GM18951 (cell line): ENCODE results near the gene CERK.

Source experiments
- POLR2A ChIP-seq: IDR thresholded peaks from 4 replicates; pipeline ENCODE4 v1.6.1; 2011; ENCODE audit warnings: mild to moderate bottlenecking; ENCODE audit not compliant: insufficient read length, insufficient read depth; ENCODE audit errors: extremely low read depth
- in situ Hi-C: fragments of 300-500 bp; cut with MboI; formaldehyde crosslinking; loops from one replicate; pipeline ENCODE4 v1.12.0; 2022; ENCODE audit warnings: low sequenced_read_pairs, mixed read lengths, inconsistent platforms; ENCODE audit not compliant: unreplicated experiment

CERK gene

DNA sequence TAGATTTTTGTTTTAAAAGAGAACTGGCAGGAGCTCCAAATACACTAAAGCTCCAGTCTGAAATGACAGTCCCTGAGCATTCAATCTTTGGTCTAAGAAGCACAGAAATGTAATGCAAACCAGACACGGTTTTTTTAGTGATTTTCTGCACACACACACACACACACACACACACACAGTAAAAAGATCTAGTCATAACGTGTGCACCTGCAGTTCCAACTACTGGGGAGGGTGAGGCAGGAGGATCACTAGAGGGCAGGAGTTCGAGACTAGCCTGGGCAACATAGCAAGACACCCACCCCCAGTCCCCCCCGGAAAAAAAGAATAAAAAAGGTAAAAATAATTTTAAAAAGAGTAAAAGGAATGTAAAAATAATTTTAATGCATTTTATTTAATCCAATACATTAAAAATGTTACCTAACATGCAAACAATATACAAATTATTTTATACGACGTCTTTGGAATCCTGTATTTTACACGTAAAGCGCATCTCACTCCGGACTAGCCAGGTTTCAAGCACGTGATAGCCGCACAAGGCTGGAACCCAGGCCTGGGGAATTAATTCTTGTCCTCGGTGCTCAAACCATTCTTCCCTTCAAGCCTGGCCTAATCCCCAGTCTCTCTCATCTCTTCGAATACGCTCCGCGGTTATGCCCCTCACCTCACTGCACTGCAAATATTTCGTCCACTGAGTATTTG, 23.6 kb upstream of the CERK start:
- TF ChIP-seq POLR2A: no peak
- in situ Hi-C loops: no loop called here

DNA sequence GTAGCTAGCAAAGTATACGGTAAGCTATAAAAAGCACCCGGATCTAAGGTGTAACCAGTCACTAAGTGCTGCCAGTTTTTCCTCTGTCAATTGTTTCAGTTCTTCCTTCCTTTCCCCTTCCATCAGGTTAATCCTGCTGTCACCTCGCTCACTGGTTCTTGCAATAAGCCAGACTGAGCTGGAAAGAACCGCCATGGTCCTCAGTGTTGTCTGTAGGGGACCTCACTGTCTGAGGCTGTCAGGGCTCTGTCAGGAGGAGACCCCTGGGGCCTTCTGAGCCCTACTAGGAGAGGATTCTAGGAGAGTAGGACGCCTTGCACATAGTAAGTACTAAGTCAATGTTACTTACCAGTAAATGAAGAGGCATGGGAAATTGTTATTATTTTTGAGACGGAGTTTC, 23.0 kb upstream of the CERK start:
- TF ChIP-seq POLR2A: no peak
- in situ Hi-C loops: no loop called here

DNA sequence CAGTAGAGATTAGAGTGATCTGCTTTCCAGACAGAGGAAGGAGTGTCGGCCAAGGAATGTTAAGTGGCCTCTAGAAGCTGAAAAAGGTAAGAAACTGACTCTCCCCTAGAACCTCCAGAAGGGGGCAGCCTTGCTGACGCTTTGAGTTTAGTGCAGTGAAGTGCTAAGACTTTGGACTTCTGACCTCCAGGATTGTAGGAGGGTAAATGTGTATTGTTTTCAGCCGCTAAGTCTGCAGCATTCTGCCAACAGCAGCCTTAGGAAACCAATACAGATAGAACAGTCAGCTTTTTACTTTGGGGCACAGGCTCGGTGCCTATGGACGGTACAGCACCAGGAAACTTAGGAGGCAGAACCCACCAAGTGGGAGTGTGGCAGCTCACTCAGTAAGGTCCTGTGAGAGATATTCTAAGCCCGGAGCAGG, 20.8 kb upstream of the CERK start:
- in situ Hi-C loops: no loop called here

DNA sequence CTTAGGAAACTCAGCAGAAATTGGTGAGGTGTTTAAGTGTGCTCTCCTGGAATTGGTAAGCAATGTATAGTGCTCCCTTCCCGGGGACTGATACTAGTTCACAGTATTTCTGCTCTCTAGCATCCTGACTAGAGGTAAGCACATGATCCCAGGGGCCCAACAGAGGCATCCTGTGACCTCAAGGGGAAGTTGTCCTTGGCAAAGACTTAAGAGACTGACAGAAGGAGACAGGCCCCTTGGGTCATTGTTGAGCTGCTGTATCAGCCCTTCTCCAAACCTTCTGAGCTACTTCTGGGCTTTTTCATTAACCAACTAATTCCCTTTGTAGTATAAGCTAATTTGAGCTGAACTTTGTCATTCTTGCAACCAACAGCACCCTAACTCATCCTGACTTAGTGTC, 20.1 kb upstream of the CERK start:
- in situ Hi-C loops: no loop called here
- no peak for TF ChIP-seq POLR2A

More for the DNA sequence above, 20.8 kb upstream of the CERK start:
- TF ChIP-seq POLR2A: no peak

DNA sequence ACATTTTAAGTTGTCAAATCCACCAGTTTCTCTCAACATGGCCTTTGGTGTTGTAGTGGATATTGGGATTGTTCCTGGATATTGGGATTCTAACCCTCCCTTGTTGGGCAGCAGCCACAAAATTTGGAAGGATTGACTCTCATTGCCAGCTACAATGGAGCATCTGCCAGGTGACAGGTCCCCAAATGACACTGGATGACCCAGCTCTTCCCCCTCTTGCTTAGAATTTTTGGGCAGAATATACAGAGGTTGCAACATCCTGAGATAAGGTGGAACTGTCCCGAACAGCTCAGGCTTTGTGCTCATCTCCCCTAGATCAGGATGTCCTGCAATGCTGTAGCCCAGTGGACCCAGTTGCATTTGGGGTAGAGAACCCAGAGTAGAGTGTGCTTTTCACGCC, 19.1 kb upstream of the CERK start:
- in situ Hi-C loops: no loop called here
- TF ChIP-seq POLR2A: no peak

DNA sequence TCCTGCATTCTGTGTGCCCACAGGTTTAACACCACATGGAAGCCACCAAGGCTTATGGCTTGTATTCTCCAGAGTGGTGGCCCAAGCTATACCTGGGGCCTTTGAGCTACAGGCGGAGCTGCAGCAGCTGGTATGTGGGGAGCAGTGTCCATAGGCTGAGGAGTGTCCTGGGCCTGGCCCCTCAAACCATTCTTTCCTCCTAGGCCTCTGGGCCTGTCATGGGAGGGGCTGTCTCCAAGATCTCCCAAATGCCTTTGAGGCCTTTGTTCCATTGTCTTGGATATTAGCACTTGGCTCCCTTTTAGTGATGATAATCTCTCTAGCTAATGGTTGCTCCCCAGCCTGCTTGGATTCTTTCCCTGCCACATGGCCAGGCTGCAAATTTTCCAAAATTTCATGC, 18.0 kb upstream of the CERK start:
- in situ Hi-C loops: no loop called here
- no peak for TF ChIP-seq POLR2A

DNA sequence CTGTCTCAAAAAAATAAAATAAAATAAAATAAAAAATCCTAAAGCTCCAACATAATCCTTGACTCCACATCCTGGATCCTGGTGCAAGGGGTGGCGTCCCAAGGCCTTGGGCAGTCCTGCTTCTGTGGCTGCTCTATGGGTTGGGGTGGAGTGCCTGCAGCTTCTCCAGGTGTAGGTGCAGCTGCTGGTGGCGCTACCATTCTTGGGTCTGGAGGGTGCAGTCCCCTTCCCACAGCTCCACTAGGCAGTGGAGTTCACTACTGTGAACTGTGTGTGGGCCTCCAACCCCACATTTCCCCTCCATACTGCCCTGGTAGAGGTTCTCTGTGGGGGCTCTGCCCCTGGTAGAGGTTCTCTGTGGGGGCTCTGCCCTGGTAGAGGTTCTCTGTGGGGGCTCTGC, 17.5 kb upstream of the CERK start:
- TF ChIP-seq POLR2A: no peak
- in situ Hi-C loops: no loop called here

DNA sequence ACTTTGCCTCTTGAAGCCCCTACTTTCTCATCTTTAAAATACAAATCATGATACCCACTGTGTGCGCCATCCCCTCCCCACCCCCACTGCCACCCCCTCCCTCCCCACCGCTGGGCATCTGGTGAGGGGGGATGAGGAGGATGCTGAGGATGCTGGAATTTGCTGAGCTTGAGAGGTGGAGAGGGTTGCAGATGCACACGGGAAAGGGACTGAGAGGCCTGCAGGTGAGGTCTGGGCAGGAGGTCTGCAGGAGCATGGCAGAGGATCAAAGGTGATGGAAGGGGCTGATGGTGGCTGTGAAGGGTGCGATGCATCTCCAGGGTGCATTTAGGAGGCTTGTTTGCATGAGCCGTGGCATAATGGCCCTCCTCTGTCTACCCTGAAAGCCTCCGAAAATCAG, 16.8 kb upstream of the CERK start:
- in situ Hi-C loops: no loop called here
- no peak for TF ChIP-seq POLR2A

DNA sequence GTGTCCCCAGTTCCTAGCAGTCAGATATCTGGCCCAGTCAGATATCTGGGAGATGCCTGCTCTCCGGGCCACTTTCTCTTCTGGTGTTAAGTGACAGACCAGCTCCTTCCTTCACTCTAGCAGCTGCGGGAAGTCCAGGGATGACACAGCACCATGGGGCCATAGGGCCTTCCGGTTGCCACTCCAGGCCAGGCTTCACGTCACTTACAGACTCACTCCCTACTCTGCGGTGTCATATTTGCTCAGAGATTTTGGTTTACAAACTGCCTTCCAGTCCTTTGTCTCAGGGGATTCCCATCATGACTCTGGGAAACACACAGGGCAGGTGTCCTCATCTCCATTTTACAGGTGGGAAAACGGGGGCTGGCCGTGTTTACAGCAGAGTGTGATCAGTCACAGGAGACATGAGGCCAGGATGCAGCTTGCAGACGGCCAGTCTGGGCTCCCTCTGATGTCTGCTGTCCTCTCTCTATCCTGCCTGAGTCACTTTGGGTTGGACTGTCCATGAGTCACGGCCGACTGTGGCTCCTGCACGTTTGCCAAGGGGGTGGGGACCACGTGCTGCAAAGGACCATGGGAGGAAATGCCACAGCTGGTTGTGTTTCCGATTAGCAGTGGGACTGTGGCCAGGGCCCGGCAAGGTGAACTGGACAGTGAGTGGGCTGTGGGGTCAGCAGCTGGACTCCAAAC, 16.2 kb upstream of the CERK start:
- no peak for TF ChIP-seq POLR2A
- in situ Hi-C loops: no loop called here

DNA sequence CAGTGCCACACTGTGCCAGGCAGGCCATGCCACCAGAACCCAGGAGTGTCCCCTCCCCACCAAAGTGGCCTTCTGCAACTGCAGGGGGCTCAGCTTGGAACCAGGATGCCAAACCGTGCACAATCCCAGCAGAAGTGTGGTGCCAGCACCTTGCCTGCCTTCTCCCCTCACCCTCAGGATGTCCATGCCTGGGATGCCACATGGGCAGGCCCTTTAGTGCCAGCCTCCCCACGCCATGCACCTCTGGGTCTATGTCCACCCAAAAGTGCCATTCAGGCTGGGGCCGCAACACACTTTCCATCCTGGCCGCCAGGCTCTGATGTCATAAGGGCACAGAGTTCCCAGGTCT, 15.7 kb upstream of the CERK start:
- in situ Hi-C loops: no loop called here

DNA sequence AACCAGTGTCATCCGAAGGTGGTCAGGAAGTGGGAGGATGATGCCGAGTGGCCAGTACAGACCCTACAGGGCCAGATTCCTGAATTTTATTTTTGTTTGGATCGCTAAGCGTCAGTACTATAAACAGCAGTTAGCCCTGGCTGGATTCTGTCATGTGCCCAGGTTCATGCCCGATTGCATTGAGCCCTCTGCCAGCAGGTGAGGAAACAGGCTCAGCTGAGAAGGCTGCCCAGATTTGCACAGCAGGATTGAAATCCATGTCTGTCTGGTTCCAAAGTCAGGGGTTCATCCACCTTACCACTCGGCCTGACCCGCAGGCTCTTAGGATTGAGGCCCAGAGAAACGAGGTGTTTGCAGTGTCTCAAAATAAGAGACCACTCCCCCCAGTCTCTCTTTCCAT, 15.3 kb upstream of the CERK start:
- no peak for TF ChIP-seq POLR2A
- in situ Hi-C loops: no loop called here

More for the DNA sequence above, 15.7 kb upstream of the CERK start:
- no peak for TF ChIP-seq POLR2A

DNA sequence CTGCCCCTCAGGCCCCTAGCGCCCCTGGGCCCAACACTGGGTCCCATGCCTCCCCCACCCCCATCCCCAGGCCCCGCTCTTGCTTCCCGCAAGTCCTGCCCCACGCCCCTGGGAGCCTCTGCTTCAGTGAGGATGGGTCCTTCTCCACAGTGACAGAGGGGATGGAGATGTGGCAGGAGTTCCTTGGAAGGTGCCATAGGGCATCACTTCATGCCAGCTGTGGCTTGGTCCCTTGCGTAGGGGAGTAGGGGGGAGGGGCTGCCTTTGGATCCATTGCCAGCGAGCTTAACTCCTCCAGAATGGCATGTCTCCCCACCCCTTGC, 14.9 kb upstream of the CERK start:
- in situ Hi-C loops: no loop called here
- TF ChIP-seq POLR2A: no peak

DNA sequence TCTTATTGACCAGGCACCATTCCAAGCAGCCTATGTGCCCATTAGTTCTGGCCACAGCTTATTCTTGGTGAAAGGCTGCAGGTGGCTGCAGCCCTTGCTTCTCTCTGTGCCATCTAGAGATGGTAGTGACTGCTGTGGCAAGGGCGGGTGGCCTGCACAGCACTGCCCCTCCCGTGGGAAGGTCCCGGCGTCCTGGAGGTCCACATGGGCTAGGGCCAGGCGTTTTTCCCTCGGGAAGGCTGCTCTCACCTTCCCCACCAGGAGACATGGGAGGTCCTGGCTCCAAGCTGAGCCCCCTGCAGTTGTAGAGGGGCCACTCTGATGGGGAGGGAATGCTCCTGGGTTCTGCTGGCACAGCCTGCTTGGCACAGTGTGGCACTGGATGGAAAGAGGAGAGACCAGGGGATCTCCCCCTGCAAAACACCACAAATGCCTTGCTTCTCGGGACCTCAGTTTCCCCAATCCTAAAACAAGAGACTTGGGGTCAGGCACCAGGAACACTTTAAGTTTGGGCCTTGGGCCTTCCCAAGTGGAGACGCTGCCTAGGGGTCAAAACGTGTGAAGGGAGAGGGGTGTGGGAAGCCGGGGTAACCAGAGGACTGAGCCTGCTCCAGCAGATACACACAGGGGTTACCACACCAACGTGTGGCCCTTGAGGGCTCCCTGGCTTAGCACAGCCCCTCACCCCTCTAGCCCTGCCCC, 14.4 kb upstream of the CERK start:
- no peak for TF ChIP-seq POLR2A
- in situ Hi-C loops: no loop called here

DNA sequence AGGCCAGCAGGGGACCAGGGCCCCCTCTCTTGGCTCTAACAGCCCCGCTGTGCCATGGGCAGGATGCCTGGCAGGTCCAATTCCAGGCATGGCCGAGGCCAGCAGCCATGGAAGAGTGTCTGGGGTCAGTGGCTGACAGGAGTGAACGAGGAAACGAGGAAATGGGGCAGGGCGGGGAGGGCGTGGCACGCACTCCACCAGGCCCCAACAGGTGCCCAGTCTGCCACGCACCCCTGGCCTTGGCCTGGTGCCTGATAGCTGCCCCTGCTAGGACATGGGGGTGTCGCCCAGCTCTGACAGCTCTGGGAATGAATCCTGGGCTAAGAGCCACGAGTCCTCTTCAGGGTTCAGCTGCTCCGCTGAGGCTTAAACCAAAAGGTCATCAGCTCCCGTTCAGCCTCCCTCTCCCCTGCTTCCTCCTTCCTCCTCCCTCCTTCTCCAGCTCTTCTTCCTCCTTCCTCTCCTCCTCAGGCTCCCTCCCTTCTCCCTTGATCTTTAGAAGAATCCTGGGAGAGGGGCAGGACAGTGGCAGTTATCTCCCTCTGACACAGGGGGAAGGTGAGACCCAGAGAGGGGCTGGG, 12.9 kb upstream of the CERK start:
- TF ChIP-seq POLR2A: no peak
- in situ Hi-C loops: no loop called here
